KG1 (cell line): Measurements from ENCODE around the gene HPCA.

Experiments
- DNase-seq: peaks from one replicate; lab custom pipeline; 2025; lab: John Stamatoyannopoulos, UW

The HPCA gene

DNA sequence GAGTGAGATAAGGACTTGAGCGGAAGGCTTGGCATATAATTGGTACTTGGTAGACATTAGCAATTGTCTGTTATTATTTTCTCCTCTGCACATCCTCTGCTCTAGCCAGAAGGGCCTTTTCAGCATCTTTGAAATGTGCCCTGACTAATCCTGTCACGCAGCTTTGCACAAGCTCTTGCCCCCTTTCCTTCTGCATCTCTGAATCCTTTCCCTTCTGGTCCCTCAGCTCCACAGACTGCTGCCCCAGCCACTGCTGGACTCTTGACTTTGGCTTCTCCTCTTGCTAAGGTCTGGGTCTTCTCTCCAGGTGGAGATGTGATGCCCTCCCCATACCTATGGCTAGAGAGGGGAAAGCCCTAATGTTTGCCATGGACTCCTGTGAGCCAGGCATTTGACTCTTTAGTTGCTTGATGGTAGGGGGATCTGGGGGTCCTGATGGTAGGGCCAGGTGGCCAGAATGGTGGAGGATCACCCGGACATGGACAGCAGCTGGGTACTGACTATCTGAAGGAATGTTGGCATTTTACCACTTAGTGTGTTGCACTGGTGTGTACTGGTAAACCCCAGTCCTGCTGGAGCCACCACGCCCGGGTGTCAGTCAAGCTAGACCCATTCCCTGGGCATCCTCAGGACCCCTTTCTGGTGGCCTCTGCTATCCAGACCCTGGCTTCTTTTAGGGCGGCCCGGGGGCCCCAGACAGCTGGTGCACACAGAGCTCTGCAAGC lies 4.4 kb downstream of the HPCA start:
- DNase-seq: no peak

DNA sequence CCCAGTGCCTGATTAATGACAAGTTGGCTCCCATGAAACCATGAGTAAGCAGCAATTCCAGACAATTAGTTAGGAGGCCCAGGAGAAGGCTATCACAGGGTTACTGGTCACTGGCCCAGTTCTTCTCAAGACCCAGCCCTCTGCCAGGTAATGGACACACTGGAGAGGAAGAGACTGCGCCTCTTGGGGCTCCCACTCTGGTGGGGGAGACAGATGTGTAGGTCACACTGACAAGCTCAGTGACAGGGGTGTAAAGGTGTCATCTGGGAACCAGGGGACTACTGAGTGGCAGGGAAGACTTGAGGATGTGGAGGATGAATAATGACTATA lies 4.9 kb downstream of the HPCA start:
- DNase-seq: no peak

DNA sequence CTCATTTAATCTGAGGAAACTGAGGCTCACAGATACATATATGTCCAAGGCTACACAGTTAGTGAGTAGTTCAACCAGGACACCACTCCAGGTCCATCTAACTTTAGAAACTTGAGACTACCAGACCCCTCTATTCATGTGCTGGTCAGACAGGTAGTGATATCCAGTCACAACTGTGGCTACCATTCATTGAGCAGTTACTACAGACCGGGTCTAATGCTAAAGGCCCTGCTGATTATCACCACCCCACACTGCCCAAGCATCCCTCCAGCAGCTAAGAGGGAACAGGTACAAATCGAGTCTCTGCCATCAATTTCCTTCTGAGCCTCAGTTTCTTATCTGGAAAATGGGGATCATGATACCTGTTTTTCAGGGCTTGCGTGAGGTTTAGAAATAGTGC lies 5.3 kb downstream of the HPCA start:
- no peak for DNase-seq

DNA sequence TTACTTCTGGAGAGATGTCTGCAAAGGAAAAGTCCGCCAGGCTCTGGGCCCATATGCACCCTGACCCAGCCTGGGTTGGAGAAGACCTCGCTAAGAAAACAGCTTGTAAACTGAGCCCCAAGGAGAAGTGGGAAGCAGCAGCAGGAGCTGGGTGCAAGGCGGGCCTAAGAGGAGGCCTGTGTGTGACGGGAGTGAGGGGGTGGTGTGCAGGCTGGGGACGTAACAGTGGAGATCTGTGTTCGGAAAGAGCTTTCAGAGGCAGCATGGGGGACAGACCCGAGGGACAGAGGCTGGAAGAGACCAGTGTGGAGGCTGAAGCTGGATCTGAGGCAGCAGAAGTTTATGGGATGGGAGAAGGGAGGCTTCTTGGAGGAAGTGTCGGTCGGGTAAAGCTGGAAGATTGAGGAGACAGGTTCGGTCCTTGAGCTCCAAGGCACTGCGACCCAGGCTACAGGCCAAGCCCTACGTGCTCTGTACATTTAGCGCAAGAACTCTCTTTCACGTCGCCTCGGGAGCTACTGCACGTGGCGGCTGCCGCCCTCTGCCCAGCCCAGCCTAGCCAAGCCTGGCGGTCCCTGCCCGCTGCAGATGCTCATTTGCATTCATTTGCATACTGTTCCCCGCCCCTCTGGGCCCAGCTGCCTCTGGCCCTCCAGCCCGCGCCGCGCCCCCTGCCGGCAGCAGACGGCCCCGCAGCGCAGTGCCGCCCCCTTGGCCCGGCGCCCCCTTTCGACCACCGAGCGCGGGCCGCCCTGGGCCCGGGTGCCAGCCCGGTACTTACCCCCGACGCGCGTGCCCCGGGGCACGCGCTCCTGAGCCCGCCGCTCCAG lies 6.3 kb downstream of the HPCA start:
- no peak for DNase-seq

DNA sequence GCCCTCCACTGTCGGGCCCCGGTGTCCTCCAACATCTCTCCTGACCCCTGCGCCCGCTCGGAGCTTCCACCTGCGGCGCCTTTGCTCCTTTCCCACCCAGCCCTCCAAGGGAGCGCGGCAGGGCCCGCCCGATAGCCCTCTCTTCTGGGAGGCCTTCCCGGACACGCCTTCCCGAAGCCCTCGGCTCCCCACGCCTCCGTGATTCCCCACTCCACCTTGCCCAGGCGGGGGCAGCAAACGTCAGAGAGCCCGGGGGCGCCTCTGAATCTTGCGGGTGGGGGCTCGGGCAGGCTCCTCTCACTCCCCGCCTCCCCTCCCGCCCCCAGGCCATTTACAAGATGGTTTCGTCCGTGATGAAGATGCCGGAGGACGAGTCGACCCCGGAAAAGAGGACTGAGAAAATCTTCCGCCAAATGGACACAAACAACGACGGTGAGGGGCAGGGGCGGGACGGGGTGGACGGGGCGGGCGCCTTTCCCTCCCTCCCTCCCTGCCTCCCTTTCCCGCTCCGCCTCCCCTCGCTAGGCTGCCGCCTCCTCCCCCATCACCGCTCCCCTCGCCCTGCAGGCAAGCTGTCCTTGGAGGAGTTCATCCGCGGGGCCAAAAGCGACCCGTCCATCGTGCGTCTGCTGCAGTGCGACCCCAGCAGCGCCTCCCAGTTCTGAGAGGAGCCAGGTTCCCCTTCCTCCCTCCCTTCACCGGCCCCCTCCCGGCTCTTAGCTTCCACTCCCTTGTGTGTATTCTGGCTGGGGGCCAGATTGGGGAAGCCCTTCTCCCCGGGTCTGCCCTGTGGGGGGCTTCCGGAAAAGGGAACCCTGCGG lies 7.1 kb downstream of the HPCA start:
- DNase-seq: no peak

DNA sequence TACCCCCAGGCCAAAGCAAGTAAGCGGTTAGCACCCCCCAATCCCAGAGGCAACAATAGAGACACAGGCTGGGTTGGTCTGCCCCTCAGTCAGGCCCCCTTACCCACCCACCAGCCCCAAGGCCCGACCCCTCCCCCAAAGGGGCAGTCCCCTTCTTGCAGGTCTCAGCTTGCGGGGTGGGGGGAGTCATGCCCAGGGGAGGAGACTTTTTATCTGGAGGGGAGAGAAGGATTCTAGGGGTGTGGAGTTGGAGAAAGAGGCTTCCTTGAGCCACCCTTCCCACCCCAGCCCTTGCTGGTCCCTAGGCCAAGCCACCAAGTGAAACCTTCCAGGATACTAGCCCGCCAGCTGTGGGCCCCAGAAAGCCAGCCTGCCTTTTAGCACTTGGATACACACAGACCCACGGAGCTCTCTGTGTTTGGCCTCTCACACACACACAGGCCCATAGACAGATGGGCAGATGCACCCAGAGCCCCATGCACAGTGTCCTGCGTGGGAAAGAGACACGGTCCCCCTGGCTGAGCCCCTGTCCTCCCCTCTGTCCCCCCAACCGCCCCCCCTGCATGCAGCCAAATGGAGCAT lies 7.8 kb downstream of the HPCA start:
- DNase-seq: no peak

DNA sequence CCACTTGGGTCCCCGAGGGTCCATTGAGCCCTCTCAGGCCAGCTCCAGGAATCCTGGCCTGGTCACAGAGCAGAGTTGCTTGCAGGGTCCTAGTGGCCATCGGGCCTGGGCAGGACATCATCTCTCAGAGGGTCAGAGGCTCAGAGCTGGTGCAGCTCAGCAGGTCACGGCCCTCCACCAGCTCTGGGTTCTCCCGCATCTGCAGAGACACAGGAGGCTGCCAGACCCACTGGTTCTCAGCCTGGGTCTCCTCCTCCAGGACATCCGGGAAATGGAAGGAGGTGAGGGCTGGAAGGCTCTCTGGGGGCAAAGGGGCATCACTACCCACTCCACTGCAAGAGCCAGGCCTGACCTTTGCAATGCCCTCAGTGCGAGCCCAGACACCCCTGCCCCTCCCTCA lies 8.4 kb downstream of the HPCA start:
- no peak for DNase-seq

DNA sequence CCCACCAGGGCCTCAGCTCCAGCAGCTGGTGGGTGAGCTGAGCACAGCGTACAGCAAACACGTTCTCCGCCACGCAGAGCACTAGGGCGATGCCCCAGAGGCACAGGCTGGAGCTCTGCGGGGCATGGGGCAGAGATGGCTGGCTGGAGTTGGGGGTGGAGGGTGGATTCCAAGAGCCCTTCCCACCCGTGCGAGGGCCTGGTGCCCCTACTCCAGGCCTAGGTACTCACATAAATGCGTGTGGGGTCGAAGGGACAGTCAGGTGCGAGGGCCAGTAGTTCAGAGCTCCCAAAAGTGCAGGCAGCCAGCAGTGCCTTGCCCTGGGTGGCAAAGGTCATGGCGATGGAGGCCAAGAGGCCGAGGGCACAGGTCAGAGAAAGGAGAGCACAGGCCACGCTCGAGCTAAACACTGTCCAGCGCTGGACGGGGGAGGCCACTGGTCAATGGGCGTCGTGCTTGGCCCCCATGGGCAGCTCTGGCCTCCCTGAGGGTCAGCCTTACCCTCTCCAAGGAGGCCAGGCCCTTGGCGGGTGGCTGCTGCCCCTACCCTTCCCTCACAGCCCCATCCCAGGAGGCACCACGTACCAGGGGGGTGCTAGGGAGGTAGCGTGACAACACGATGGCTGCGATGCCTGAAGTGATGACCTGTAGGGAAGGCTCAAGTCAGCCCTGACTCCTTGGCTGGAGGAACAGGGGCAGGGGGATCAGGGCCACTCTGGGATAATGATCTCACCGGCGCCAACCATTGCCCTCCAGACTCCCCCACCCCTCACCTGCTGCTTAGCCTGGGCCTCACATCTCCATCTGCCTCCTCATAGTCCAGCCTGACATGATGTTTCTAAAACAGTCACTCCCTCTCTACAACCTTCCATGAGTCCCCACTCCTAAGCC lies 9.3 kb downstream of the HPCA start:
- DNase-seq: no peak

DNA sequence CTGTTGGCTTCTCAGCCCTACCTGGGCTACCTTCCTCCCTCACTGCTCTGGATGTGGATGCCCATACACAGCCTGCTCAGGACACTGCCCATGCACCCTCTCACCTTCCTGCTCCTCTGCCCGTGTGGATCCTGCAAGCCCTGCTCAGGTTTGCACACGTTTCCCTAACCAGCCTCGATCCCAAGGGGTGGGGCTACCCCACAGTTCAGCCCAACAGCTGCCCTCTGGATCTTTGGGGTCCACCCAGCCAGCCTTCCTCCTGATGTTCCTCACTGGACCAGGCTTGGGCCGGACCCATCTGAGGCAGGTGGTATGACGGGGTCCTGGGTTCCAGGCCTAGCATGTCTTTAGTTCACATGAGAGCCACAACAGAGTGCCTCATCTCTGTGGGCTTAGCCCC lies 10.2 kb downstream of the HPCA start:
- no peak for DNase-seq

DNA sequence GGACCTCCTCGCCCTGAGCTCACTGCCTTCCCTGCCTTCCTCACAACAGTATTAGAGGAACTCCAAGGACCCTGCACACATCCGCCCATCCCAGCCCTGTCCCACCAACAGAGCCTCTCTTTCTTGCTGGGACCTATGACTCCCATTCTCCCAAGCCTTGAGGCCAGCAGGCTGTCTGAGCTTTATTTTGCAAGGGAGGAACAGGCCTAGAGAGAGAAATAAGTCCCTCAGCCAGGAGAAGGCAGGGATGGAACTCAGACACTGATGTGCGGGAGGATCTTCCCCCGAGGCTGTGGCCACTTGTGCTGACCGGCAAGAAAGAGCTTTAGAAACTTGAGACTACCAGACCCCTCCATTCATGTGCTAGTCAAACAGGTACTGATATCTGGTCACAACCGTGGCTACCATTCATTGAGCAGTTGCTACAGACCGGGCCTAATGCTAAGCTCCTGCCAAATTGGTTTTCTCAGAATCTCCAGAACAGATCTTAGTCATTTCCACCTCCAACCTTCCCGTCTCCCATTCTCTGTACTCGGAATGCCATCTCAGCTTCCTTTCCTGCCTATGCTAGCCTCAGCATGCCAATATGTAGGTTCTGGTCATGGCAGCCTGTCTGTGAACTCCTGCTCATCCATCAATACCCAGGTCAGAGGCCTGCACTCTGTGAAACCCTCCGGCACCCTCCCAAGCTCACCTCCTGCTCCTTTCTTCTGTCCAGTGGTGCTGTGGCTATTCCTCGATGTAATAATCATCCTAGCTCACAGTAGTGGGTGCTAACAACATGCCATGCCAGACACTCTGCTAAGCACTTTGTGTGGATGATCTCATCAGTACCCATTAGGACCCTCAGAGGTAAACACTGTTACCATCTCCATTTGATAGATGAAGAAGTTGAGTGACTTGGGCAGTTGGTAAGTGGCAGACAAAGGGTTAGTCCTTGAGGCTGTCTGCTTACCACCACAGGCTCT lies 11.1 kb downstream of the HPCA start:
- DNase-seq: no peak

DNA sequence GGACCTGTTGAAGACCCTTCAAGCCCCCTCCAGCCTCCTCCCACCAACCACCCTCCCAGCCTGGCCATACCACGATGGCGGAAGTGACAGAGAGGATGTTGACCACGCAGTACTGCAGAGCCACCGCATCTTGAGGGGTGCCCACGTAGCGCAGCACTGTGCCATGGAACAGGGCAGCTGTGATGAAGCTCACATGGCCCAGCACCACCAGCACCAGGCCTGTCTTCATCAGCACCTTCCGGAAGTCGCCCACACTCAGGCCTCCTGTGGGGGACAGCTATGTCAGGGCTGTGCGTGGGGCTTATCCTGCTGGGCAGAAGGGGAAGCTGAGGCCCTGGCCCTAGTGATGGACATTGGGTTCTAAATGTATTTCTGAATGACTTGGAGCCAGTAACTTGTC lies 11.8 kb downstream of the HPCA start:
- no peak for DNase-seq

DNA sequence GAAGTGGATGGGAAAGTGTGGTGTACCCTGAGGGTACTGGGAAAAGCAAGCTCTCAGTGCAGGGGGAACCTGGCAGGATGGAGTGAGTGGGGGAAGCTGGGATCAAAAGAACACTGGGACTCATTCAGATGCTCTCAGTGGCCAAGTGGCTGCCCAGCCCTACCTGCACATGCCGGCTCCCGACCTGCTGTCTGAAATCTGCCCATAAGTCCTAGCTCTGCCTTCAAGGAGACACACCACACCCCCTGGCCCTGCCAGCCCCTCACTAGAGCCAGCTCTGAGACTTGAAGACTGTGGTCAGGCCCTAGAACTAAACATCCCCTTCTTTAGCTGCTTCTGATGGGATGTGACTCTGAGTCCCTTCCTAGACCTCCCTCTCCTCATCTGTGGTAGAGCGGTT lies 12.7 kb downstream of the HPCA start:
- no peak for DNase-seq

DNA sequence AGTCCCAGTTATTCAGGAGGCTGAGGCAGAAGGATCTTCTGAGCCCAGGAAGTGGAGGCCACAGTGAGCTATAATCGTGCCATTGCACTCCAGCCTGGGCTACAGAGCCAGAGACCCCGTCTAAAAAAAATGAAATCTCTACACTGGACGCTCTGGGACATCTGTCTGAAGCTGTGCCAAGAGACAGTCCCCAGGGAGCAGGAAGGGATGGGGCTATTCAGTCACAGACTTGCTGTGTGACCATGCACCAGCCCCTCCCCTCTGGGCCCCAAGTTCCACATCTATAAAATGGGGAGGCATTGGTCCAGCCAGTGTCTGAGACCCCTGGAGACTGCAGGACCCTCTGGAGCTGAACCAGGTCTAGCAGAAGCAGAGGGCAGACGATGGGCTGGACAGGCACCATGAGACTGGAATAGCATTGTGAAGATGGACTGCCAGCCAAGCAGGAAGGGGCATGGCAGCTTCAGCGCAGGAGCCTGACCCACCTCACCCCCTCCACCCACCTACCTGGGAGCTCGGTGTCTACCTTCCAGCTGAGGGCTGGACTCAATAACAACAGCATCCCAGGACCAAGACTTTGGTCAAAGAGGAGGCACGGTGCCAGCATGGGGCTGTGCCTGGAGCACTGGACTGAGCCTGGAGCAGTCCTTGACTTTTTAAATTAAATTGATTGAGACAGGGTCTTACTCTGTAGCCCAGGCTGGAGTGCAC lies 13.4 kb downstream of the HPCA start:
- no peak for DNase-seq

DNA sequence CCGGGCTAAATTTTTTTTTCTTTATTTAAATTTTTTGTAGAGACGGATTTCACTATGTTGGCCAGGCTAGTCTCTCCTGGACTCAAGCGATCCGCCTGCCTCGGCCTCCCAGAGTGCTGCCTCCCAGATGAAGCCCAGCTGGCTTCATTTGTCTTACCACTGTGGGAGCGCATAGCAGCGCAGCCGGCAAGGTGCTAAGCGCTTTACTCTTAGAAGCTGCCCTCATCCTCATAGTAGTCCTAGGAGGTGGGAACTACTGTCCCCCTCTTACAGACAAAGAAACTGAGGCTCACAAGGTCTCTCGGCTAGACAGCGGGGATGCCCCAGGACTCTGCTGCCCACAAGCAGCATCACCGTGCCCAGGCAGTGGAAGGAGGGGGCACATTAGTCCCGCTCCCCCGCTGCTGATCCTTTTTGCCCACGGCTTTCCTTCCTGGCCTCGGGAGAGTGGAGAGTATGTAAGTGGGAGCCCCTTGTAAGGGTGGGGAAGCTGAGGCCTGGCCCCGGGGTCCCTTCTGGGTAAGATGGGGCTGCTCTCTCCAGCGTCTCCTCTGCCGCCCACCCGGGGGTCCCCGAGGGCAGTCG lies 14.2 kb downstream of the HPCA start:
- DNase-seq: no peak

DNA sequence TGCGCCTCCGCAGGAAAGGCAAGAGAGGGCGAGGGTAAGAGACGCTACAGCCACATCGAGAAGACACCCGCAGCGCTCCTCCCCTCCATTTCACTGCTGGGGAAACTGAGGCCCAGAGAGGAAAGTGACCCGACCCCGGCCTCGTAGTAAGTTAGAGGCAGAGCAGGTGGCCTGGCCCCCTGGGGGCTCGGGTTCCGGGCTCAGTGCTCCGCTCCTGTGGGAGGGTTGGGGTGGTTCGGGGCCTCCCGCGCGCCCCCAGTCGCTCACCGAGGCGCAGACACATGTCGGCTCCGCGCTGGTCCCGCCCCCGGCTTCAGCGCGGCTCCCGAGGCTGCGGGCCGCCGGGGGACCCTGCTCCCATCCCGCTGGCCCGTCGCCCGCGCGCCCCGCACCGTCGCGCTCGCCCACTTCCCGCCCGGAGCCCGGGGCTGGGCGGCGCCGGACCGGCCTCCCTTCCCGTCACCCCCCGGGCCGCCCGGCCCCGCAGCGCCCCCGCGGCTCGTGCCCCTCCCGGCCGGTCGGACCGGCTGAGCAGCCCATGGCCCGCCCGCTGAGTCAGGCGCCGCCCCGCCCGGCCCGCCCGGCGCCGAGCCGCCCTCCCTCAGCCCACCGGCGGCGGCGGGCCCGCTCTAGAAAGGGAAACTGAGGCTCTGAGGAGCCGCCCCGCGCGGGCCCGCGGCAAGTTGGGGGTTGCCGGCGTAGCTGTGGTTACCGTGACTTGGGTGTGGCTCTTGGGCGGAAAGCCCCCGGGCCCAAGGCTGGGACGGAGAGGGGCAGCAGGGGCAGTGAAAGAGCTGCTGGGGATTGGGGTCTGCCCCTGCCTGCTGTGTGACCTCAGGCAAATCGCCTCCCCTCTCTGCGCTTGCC lies 14.9 kb downstream of the HPCA start, which contains the start of gene TMEM54:
Gene TMEM54 (minus strand): TSS at position 434 of the 867 bp plus-strand sequence. CDS start 151 bp downstream, at position 283.
- no peak for DNase-seq

DNA sequence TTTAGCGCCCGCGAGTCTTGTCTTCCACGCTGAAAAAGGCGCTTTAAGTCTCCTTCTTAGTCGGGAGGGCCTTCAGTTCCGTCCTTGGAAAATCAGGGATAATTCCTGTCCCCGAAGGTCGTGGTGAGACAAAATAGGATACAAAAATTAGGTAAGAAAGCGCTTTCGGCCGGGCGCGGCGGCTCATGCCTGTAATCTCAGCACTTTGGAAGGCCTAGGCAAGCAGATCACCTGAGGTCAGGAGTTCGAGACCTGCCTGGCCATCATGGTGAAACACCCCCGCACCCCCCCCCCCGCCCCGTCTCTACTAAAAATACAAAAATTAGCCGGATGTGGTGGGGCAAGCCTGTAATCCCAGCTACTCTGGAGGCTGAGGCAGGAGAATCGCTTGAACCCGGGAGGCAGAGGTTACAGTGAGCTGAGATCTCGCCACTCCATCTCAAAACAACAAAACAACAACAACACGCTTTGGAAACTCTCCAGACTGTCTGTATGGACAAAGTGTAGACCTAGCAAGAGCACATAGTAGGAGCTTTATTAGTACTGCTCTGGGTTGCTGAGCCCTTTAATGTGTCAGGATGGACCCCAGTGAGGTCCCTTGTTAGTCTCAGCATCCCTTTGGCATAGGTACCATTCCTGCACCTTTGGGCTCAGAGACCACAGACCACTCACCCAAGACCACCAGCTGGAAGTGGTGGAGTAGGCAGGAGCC lies 15.7 kb downstream of the HPCA start:
- no peak for DNase-seq

DNA sequence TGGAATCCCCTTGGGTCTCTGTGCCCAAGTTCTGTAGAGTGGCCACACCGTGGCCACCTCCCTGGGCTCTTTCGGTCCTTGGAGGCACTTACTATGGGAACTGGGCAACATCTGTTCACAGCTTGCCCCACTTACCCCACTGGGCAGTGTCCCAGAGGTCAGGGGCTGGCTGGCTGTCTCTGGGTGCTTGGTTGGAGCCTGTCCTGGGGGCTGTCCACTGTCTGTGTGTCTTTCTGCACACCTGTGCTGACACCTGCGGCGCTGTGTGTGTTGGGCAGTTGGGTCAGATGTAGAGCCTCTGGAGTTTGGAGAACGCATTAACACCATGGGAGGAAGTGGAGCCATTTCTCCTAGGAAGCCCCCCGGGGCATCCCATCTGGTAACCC lies 16.2 kb downstream of the HPCA start:
- DNase-seq: no peak
